Smooth muscle cell (in vitro differentiated cells): Measurements from ENCODE around the gene IGF2. TPM values are rescaled to one million over a fixed set of nuclear protein-coding genes. Genes with fewer than 3 reads are reported as not detected.

Experiments used
- DNase-seq: peaks from one replicate; lab custom pipeline; 2025; ENCODE audit not compliant: unreplicated experiment; lab: John Stamatoyannopoulos, UW
- H2AFZ ChIP-seq: fragments of 200-600 bp; sonication (generic); 2 replicates; pipeline ENCODE4 v1.6.0; 2016; ENCODE audit warnings: antibody characterized with exemption, low read depth, mild to moderate bottlenecking
- H3F3A ChIP-seq: fragments of 200-600 bp; sonication (generic); 2 replicates; pipeline ENCODE4 v1.6.0; 2017; ENCODE audit warnings: antibody characterized with exemption, low read depth
- H3K27ac ChIP-seq: fragments of 200-600 bp; sonication (generic); 2 replicates; pipeline ENCODE4 v1.5.1; 2016; ENCODE audit warnings: low read depth, mild to moderate bottlenecking
- H3K27me3 ChIP-seq: fragments of 200-600 bp; sonication (generic); 2 replicates; pipeline ENCODE4 v1.6.1; 2016; ENCODE audit warnings: low read depth, mild to moderate bottlenecking
- H3K36me3 ChIP-seq: fragments of 200-600 bp; sonication (generic); 2 replicates; pipeline ENCODE4 v1.5.1; 2016; ENCODE audit warnings: low read depth
- H3K4me1 ChIP-seq: fragments of 200-600 bp; sonication (generic); 2 replicates; pipeline ENCODE4 v1.5.1; 2016; ENCODE audit warnings: low read depth
- H3K4me2 ChIP-seq: fragments of 200-600 bp; sonication (generic); 2 replicates; pipeline ENCODE4 v1.6.0; 2016; ENCODE audit warnings: mild to moderate bottlenecking
- H3K4me3 ChIP-seq: fragments of 200-600 bp; sonication (generic); 2 replicates; pipeline ENCODE4 v1.5.1; 2016; ENCODE audit warnings: mild to moderate bottlenecking
- H3K79me2 ChIP-seq: fragments of 200-600 bp; sonication (generic); 2 replicates; pipeline ENCODE4 v1.6.0; 2016; ENCODE audit warnings: low read depth, mild to moderate bottlenecking
- H3K9ac ChIP-seq: fragments of 200-600 bp; sonication (generic); 2 replicates; pipeline ENCODE4 v1.6.0; 2016; ENCODE audit warnings: low read depth
- H3K9me3 ChIP-seq: fragments of 200-600 bp; sonication (generic); replicated peaks from 2 replicates; pipeline ENCODE4 v1.5.1; 2016; ENCODE audit warnings: low read depth
- H4K20me1 ChIP-seq: fragments of 200-600 bp; sonication (generic); 2 replicates; pipeline ENCODE4 v1.6.0; 2016; ENCODE audit warnings: low read depth
- WGBS: methylation state at CpG from one replicate; pipeline ENCODE4 v1.1.7; 2016; ENCODE audit warnings: low lambda C conversion rate; 5-methylcytosine and 5-hydroxymethylcytosine counted together
- polyA plus RNA-seq: library from polyadenylated mRNA; unstranded; fragments of >200 nt; fragmentation: Nextera tagmentation; extraction: Ambion mirVana; gene quantifications from 2 replicates; pipeline ENCODE4 v1.2.1, GENCODE V29; 2016
- total RNA-seq: library from RNA; depleted of rRNA; stranded (reverse); fragments of >200 nt; gene quantifications from 2 replicates; pipeline ENCODE4 v1.2.3, GENCODE V29; 2014
- TF ChIP-seq, protein P1 (sequence below): fragments of 200-600 bp; sonication (generic); IDR thresholded peaks from 2 replicates; pipeline ENCODE4 v1.5.1; 2017; ENCODE audit warnings: borderline replicate concordance, mild to moderate bottlenecking, antibody characterized with exemption; ENCODE audit not compliant: insufficient read depth, poor library complexity, severe bottlenecking

The IGF2 gene
- total and polyA plus RNA-seq, 2 experiments from 2014 or later, result 2,086 to 3,877 TPM

- Histone ChIP-seq H3K27ac (no peak overlapping the region), H3K79me2 (no peaks in the 10 kb centered on the region), H3K4me1 (peaks cover 4% of the 10 kb centered on the region), H2AFZ (no peak overlapping the region), H4K20me1 (no peaks in the 10 kb centered on the region), H3F3A (no peaks in the 10 kb centered on the region), H3K27me3 (no peaks in the 10 kb centered on the region), H3K4me3 (no peak overlapping the region), H3K9me3 (no peaks in the 10 kb centered on the region), H3K36me3 (no peaks in the 10 kb centered on the region), H3K9ac (no peak overlapping the region), H3K4me2 (no peak overlapping the region)
- DNase-seq, result no peak
- TF ChIP-seq, protein P1, sequence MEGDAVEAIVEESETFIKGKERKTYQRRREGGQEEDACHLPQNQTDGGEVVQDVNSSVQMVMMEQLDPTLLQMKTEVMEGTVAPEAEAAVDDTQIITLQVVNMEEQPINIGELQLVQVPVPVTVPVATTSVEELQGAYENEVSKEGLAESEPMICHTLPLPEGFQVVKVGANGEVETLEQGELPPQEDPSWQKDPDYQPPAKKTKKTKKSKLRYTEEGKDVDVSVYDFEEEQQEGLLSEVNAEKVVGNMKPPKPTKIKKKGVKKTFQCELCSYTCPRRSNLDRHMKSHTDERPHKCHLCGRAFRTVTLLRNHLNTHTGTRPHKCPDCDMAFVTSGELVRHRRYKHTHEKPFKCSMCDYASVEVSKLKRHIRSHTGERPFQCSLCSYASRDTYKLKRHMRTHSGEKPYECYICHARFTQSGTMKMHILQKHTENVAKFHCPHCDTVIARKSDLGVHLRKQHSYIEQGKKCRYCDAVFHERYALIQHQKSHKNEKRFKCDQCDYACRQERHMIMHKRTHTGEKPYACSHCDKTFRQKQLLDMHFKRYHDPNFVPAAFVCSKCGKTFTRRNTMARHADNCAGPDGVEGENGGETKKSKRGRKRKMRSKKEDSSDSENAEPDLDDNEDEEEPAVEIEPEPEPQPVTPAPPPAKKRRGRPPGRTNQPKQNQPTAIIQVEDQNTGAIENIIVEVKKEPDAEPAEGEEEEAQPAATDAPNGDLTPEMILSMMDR, result no peak
- WGBS, result 81% methylated on average over 1 of the region's 1 CpG
These were observed 32.5 kb downstream of the IGF2 start for GRCh38 chr11:2106583-2107209.

GRCh38 chr11:2105511-2105910 is 33.7 kb downstream of the IGF2 start:
- Histone ChIP-seq H3K27me3 (no peaks in the 10 kb centered on the region), H4K20me1 (no peaks in the 10 kb centered on the region), H3K36me3 (no peaks in the 10 kb centered on the region), H3K27ac (no peak overlapping the region), H3K9me3 (no peaks in the 10 kb centered on the region), H3K79me2 (no peaks in the 10 kb centered on the region), H3K4me1 (peaks cover 4% of the 10 kb centered on the region), H2AFZ (no peak overlapping the region), H3K9ac (no peak overlapping the region), H3F3A (no peaks in the 10 kb centered on the region), H3K4me2 (no peak overlapping the region), H3K4me3 (no peak overlapping the region)
- WGBS, result 98% methylated on average over 7 of the region's 7 CpGs
- DNase-seq, result no peak
- TF ChIP-seq, protein P1, result no peak

- H3K27ac ChIP-seq, result no peak overlapping the region
- H3K4me1 ChIP-seq, result peaks cover 4% of the 10 kb centered on the region
- H4K20me1 ChIP-seq, result no peaks in the 10 kb centered on the region
- no peak overlapping the region for H3K9ac ChIP-seq
- no peaks in the 10 kb centered on the region for H3K9me3 ChIP-seq
- DNase-seq, result no peak
- TF ChIP-seq, protein P1, result no peak
- no peak overlapping the region for H2AFZ ChIP-seq
- no peak overlapping the region for H3K4me2 ChIP-seq
- H3K27me3 ChIP-seq, result no peaks in the 10 kb centered on the region
- H3K79me2 ChIP-seq, result no peaks in the 10 kb centered on the region
- no peak overlapping the region for H3K4me3 ChIP-seq
- no peaks in the 10 kb centered on the region for H3F3A ChIP-seq
- H3K36me3 ChIP-seq, result no peaks in the 10 kb centered on the region
- WGBS, result 88% methylated on average over 18 of the region's 18 CpGs
These were observed 34.4 kb downstream of the IGF2 start for GRCh38 chr11:2104524-2105440.
